HFFc6 (cell line): ENCODE data around the gene TSBP1. TPM values are rescaled to one million over a fixed set of nuclear protein-coding genes. Genes with fewer than 3 reads are reported as not detected.

ENCODE experiments used
- DNase-seq: peaks from one replicate; pipeline ENCODE4 v3.0.0-alpha.2; 2018
- H3K27ac Mint-ChIP-seq: 2 replicates; pipeline ENCODE4 v1.8.0; 2020; ENCODE audit warnings: mild to moderate bottlenecking, mixed read lengths
- H3K27me3 Mint-ChIP-seq: 2 replicates; pipeline ENCODE4 v1.8.0; 2021; ENCODE audit warnings: mild to moderate bottlenecking, moderate library complexity, mixed read lengths; ENCODE audit not compliant: insufficient read depth
- H3K36me3 Mint-ChIP-seq: 2 replicates; pipeline ENCODE4 v1.8.0; 2021; ENCODE audit warnings: low read depth, mixed read lengths
- H3K4me1 Mint-ChIP-seq: 2 replicates; pipeline ENCODE4 v1.8.0; 2020; ENCODE audit warnings: low read depth, mixed read lengths
- H3K4me3 Mint-ChIP-seq: 2 replicates; pipeline ENCODE4 v1.8.0; 2020; ENCODE audit warnings: mild to moderate bottlenecking, moderate library complexity, mixed read lengths
- H3K9me3 Mint-ChIP-seq: 2 replicates; pipeline ENCODE4 v1.8.0; 2020; ENCODE audit warnings: mild to moderate bottlenecking, mixed read lengths
- total RNA-seq, 6 experiments: library from RNA; stranded (reverse); fragmentation: NEBNext Ultra II Directional; extraction: Animal tissue kit (Norgen Biotek cat#: 25700); gene quantifications; 2 replicates in 1 of 6; 3 replicates in 5 of 6; pipeline ENCODE4 v1.2.3, GENCODE V29; 2021
- TF ChIP-seq, protein P1 (sequence below): fragments of 200-600 bp; sonication (generic); IDR thresholded peaks from 2 replicates; pipeline ENCODE4 v1.5.0; 2021; ENCODE audit warnings: antibody characterized with exemption, mild to moderate bottlenecking

Gene TSBP1
- total RNA-seq, 6 experiments from 2014 or later, result not detected

DNA sequence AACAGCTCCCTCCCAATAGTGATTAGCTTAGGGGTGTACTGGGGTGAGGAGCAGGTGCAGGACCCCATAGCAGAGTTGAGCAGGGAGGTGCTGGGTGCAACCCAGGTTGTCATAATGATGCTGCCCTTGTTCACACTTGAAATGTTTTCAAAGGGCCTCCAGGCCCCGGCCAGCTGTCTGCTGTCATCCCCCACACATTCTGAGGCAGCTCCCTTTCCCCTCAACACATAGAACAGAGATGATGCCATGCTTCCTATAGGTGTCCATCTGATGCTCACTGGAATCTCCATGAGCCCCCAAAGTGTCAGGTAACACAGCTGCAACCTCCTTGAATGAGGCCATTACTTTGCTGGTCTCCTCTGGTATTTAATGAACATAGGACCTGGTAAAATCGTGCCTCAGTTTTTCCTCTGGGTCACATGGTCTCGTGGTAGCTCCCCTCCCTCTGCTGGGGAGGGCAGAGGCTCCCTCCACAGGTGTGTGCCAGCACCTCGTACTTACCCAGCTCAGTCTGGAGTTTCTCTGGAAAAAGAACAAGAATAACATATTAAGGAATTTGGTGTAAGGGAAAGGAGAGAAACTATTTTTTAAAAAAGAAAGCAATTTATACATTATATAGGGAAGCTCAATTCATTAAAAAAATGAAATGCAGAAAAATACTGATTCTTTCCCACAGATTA, 29.7 kb upstream of the TSBP1 start:
- no peaks in the 10 kb centered on the region; the same call in 1 of the 2 replicates for H3K9me3 Mint-ChIP-seq
- H3K27me3 Mint-ChIP-seq, result peaks cover 31% of the 10 kb centered on the region
- H3K4me1 Mint-ChIP-seq, result peaks cover 6% of the 10 kb centered on the region
- DNase-seq, result no peak
- no peak overlapping the region for H3K27ac Mint-ChIP-seq
- no peaks in the 10 kb centered on the region for H3K36me3 Mint-ChIP-seq
- no peak overlapping the region for H3K4me3 Mint-ChIP-seq
- TF ChIP-seq, protein P1, sequence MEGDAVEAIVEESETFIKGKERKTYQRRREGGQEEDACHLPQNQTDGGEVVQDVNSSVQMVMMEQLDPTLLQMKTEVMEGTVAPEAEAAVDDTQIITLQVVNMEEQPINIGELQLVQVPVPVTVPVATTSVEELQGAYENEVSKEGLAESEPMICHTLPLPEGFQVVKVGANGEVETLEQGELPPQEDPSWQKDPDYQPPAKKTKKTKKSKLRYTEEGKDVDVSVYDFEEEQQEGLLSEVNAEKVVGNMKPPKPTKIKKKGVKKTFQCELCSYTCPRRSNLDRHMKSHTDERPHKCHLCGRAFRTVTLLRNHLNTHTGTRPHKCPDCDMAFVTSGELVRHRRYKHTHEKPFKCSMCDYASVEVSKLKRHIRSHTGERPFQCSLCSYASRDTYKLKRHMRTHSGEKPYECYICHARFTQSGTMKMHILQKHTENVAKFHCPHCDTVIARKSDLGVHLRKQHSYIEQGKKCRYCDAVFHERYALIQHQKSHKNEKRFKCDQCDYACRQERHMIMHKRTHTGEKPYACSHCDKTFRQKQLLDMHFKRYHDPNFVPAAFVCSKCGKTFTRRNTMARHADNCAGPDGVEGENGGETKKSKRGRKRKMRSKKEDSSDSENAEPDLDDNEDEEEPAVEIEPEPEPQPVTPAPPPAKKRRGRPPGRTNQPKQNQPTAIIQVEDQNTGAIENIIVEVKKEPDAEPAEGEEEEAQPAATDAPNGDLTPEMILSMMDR, result no peak

DNA sequence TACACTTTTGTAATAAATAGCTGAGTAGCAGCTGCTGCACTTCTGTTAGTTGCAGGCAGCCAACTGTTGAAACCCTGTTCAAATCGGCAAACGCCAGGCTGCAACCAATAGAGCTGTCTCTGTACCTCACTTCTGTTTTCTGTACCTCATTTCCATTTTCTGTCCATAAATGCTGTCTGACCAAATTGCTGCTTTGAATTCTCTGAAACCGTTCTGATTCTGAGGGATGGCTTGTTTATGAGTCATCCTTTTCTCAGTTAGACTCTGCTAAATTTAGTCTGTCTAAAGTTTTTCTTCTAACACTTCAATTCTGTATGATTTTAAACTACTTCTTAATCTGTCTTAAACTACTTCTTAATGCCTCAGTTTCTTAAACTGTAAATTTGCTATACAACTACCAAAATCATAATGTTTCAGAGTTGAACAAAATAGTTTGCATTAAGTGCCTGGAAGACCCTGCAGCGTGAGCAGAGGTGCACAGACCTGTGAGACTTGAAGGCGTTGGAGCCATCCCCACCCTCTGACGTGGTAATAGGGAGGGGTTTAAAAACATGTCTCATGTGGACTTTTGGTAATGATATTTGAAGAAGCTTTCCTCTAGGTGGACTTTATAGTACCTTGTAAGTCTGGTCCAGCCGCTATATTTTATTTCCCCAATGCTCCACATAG, 25.7 kb upstream of the TSBP1 start:
- H3K27me3 Mint-ChIP-seq, result peaks cover 19% of the 10 kb centered on the region
- no peak overlapping the region for H3K4me3 Mint-ChIP-seq
- H3K9me3 Mint-ChIP-seq, result no peaks in the 10 kb centered on the region; the same call in 1 of the 2 replicates
- peak; percentile 4 for DNase-seq
- peaks cover 6% of the 10 kb centered on the region for H3K4me1 Mint-ChIP-seq
- TF ChIP-seq, protein P1, result no peak
- no peaks in the 10 kb centered on the region for H3K36me3 Mint-ChIP-seq
- no peak overlapping the region for H3K27ac Mint-ChIP-seq

DNA sequence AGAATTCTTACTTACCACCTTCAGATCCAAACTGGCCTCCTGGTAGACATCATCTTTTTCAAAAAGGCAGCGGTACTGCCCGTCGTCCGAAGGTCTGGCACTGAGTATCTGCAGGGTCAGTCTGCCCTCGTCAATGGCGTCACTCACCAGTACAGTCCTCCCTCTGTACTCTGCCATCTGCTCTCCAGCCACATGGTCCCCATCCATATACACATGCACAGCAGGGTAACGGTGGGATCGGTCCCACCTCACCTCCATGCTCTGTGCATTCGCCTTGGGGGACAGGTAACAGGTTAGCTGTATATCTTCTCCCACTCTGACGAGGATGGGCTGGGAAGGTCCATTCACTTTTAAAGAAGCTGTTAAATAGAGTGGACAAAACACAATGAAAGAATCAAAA, 24.3 kb upstream of the TSBP1 start:
- Mint-ChIP-seq H3K27ac (no peak overlapping the region), H3K36me3 (no peaks in the 10 kb centered on the region), H3K9me3 (no peaks in the 10 kb centered on the region; the same call in 1 of the 2 replicates), H3K4me3 (no peak overlapping the region), H3K4me1 (peaks cover 6% of the 10 kb centered on the region), H3K27me3 (peaks cover 15% of the 10 kb centered on the region; the same call in 1 of the 2 replicates)
- TF ChIP-seq, protein P1, result no peak
- DNase-seq, result no peak

DNA sequence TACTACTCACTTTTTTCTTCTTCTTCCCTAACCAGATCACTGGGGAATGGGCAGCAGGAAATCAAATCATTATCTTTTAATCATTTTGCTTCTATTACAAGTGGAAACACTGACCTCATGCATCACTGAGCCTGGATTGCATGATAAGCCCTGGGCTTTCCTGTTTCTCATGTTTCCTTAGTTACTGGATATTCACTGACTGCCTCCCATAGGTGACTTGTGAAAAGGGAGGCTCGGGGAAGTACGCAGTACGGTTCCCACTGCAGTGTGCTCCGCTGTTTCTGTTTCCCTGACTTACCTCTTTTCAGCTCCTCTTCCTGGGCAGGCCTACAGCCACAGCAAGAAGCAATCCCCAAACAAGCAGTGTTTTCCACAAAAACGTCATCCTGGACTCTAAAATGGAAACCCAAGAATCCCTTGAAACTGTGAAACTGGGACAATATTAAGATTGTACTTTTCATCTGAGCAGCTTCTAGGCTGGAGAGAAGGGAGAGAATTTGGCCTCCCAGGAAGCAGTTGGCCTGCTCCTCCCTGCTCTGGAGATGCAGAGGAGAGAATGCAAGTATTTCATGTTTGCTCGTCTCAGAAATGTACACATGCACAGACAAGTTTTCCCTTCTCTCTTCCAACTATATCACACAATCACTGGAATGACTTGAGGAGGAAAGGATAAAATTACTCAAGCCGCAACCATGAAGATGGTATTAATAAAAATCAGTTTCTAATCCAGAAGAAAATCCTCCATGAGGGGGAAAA, 22.1 kb upstream of the TSBP1 start:
- H3K27me3 Mint-ChIP-seq, result peaks cover 17% of the 10 kb centered on the region
- H3K9me3 Mint-ChIP-seq, result no peaks in the 10 kb centered on the region; the same call in 1 of the 2 replicates
- H3K36me3 Mint-ChIP-seq, result no peaks in the 10 kb centered on the region
- DNase-seq, result no peak
- peaks cover 6% of the 10 kb centered on the region for H3K4me1 Mint-ChIP-seq
- no peak overlapping the region for H3K4me3 Mint-ChIP-seq
- no peak overlapping the region for H3K27ac Mint-ChIP-seq
- TF ChIP-seq, protein P1, result no peak

DNA sequence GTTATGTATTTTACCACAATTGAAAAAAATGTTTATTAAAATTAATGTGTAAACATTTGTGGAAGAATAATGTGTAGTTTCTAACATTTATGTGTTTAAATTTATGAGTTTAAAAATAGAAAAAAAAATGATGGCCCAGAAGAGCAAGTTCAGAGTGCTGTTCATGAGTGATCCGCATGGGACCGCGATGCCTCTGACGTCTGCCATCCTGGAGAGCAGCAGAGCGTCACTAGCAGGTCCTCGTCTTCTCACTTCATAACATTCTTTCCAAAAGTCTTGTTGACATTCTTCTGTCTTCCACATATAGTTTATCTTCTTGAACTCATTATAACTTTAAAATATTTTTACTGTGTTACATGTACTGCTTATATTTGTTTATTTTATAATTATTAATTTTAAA, 19.8 kb upstream of the TSBP1 start:
- H3K27me3 Mint-ChIP-seq, result peaks cover 23% of the 10 kb centered on the region

More for the DNA sequence above, 19.8 kb upstream of the TSBP1 start:
- TF ChIP-seq, protein P1, result no peak
- no peaks in the 10 kb centered on the region for H3K9me3 Mint-ChIP-seq
- H3K4me1 Mint-ChIP-seq, result no peaks in the 10 kb centered on the region
- H3K27ac Mint-ChIP-seq, result no peak overlapping the region
- no peak overlapping the region for H3K4me3 Mint-ChIP-seq
- H3K36me3 Mint-ChIP-seq, result no peaks in the 10 kb centered on the region
- no peak for DNase-seq
